Subcutaneous abdominal adipose tissue (tissue), 5 donors: Measurements from ENCODE around the gene UBE2D1.

Experiments used
- H3K27ac ChIP-seq: one replicate; pipeline ENCODE4 v1.7.0; 2013; ENCODE audit warnings: low read depth, mild to moderate bottlenecking, inconsistent platforms, low read length, moderate library complexity
- H3K27me3 ChIP-seq, 5 donors: one replicate each; pipeline ENCODE4 v1.7.0; 2013; ENCODE audit warnings: low read length in 5 of 5, inconsistent platforms in 1 of 5; ENCODE audit not compliant: control insufficient read depth in 5 of 5, insufficient read depth in 4 of 5
- H3K36me3 ChIP-seq, 5 donors: one replicate each; pipeline ENCODE4 v1.7.0; 2013; ENCODE audit warnings: low read length in 5 of 5; ENCODE audit not compliant: control insufficient read depth in 5 of 5, insufficient read depth in 5 of 5
- H3K4me1 ChIP-seq, 5 donors: one replicate each; pipeline ENCODE4 v1.7.0; 2013; ENCODE audit warnings: low read length in 5 of 5, mild to moderate bottlenecking in 3 of 5, moderate library complexity in 1 of 5; ENCODE audit not compliant: control insufficient read depth in 5 of 5, insufficient read depth in 5 of 5
- H3K4me3 ChIP-seq, 5 donors: one replicate each; pipeline ENCODE4 v1.7.0; 2013; ENCODE audit warnings: low read length in 5 of 5, low read depth in 1 of 5
- H3K9ac ChIP-seq, 5 donors: one replicate each; pipeline ENCODE4 v1.7.0; 2013; ENCODE audit warnings: low read length in 5 of 5, mild to moderate bottlenecking in 4 of 5, moderate library complexity in 3 of 5
- H3K9me3 ChIP-seq, 5 donors: one replicate each; pipeline ENCODE4 v1.7.0; 2013; ENCODE audit warnings: low read length in 5 of 5; ENCODE audit not compliant: control insufficient read depth in 5 of 5
- donor health status: healthy.
- donor health status: healthy.
- donor health status: healthy.
- donor health status: healthy.
- donor health status: healthy.

The UBE2D1 gene

DNA sequence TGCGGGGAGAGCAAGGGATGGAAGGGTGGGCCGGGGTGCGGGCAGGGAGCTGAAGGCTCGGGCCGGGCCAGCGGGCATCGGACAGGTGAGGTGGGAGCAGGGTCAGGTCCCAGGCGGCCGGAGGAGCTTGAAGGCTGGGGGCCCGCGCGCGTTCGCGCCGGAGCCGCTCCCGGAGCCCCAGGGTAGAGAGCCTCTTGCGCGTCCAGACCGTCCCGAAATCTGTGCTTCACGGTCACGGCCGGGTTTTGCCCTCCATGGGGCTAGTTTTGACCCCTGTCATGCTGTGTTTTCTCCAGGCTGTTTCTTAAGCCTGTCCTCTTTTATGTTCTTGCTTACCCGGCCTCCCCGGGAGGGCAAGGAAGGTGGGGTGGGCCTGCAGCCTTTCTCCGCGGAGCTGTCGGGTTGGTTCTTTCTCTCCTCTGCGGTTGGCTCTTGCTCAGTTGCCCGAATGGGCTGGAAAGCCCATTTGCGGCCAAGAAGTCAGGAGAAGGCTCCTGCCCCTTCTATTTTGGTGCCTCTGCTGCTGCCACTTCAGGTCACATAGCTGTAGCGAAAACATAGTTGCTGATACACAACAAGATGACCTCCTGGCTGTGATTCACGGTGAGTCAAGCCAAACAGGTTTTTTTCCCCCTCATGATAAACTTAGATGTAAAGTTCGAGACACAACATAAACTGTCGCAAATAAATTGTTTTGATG, 650 bp downstream of the UBE2D1 start:
- no peaks in the 10 kb centered on the region for H3K36me3 ChIP-seq

DNA sequence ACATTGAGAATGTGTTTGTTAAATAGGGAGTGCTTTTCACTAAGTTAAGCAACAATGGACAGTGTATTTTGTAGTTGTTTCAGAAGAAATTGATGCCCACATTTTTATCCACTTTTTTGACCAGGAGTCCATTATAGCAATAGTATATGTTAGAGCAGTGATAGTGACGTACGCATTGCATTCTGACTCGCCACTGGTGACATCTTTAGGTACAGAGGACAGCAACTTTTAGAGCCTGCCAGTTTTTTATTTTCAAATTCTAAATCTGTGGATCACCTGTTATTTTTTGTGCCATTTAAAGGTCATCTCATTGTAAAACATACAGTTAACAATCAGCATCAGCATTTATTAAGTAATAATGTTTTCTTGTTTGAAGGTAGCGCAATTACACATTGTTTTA, 1.4 kb downstream of the UBE2D1 start:
- H3K9ac ChIP-seq = no peak overlapping the region
- peaks cover 0 to 19% (median 13%) of the 10 kb centered on the region in 5 donors for H3K4me1 ChIP-seq
- no peaks in the 10 kb centered on the region for H3K27me3 ChIP-seq
- peak overlapping the region; percentile 78 to 91 (median 86) for H3K4me3 ChIP-seq
- peak overlapping the region; percentile 78 for H3K27ac ChIP-seq
- H3K9me3 ChIP-seq = no peaks in the 10 kb centered on the region
- H3K36me3 ChIP-seq = no peaks in the 10 kb centered on the region

More for the DNA sequence above, 650 bp downstream of the UBE2D1 start:
- peak overlapping the region; percentile 78 for H3K27ac ChIP-seq
- H3K4me3 ChIP-seq = peak overlapping the region; percentile 78 to 91 (median 86)
- H3K27me3 ChIP-seq = no peaks in the 10 kb centered on the region
- no peaks in the 10 kb centered on the region for H3K9me3 ChIP-seq
- H3K9ac ChIP-seq = peak overlapping the region; percentile 57 to 87 (median 84)
- H3K4me1 ChIP-seq = peaks cover 0 to 19% (median 13%) of the 10 kb centered on the region in 5 donors

DNA sequence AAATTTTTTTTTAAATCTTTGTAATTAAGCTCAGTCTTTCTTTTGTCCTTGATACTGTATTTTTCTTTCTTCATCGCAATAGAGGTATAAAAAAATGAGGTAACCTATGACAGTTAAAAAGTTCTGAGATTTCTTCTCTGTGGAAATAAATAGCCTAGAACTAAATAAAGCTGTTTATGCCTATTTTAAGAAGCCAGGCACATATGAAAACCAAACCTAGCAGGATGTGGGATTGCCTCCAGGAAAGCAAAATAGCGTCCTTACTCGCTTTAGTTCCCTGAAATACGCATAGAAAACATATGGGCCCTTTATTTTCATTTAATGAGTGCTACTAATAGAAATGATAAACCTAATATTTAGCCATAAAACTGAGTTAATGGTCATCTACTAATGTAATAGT, 6.6 kb downstream of the UBE2D1 start:
- Histone ChIP-seq H3K27me3 (no peaks in the 10 kb centered on the region), H3K4me1 (peaks cover 0 to 4% (median 0%) of the 10 kb centered on the region in 5 donors), H3K36me3 (no peaks in the 10 kb centered on the region), H3K27ac (no peak overlapping the region), H3K4me3 (no peak overlapping the region), H3K9ac (no peak overlapping the region), H3K9me3 (no peaks in the 10 kb centered on the region)

DNA sequence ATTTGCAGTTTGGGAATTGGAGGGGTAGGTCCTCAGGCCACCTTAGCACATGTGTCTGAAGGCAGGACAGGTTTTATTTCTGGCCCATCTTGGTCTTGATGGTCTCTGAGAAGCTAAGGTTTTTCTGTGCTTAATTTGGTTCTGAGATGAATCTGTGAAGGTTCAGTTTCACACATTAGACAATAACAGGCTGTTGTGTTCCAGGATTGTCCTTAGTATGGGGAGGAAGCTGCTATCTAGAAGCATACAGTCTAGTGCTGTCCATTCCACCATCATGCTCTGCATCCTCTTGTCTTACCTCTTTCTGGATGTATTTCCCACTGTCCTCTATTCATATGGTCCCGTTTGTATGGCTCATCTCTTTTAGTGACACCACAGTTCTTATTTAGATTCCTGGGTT, 7.1 kb downstream of the UBE2D1 start:
- H3K9ac ChIP-seq = no peak overlapping the region
- no peak overlapping the region for H3K4me3 ChIP-seq
- H3K36me3 ChIP-seq = no peaks in the 10 kb centered on the region
- no peaks in the 10 kb centered on the region for H3K27me3 ChIP-seq
- H3K27ac ChIP-seq = no peak overlapping the region
- H3K9me3 ChIP-seq = no peaks in the 10 kb centered on the region
- H3K4me1 ChIP-seq = no peaks in the 10 kb centered on the region

DNA sequence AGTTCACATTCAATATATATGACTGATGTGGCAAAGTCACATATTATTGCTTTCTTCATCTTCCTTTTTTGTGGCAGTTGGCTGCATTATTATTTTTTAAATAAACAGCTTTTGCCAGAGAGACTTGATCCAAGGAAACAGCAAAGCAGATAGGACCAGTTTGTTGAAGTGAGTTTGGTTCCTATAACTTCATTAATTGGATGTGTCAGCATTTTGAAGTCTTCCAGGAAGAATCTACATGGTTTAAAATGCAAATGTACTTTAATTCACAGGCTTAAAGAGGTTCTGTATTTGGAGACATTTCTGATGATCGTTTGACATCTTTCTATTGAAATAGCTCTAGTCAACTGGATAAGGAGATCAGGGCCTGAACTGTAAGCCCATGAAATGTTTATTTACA, 13.2 kb downstream of the UBE2D1 start:
- Histone ChIP-seq H3K27ac (no peak overlapping the region), H3K4me3 (no peak overlapping the region), H3K9ac (no peak overlapping the region), H3K36me3 (no peaks in the 10 kb centered on the region), H3K4me1 (peaks cover 0 to 9% (median 3%) of the 10 kb centered on the region in 5 donors), H3K27me3 (no peaks in the 10 kb centered on the region), H3K9me3 (no peaks in the 10 kb centered on the region)

DNA sequence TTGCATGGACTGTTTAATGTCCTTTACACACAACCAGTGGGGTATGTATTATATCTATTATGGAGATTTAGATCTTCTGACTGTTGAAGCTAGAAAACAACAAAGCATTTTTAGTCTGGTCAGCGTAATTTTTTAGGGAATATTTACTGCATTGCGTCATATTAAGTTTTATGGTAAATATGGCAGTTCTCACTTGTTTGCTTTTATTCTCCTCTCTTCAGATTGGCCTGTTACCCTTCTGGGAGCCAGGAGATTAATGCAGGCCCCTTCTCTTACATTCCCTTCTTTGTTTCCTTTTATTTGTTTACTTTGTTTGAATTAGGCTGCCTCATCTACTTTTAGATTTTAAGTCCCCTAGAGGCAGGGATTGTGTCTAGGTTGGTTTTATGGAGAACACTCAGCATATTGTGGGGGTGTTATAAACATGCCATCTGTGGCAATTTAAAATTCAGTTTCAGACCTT, 13.8 kb downstream of the UBE2D1 start:
- Histone ChIP-seq H3K36me3 (no peaks in the 10 kb centered on the region), H3K4me1 (peaks cover 0 to 9% (median 3%) of the 10 kb centered on the region in 5 donors), H3K9ac (no peak overlapping the region)

DNA sequence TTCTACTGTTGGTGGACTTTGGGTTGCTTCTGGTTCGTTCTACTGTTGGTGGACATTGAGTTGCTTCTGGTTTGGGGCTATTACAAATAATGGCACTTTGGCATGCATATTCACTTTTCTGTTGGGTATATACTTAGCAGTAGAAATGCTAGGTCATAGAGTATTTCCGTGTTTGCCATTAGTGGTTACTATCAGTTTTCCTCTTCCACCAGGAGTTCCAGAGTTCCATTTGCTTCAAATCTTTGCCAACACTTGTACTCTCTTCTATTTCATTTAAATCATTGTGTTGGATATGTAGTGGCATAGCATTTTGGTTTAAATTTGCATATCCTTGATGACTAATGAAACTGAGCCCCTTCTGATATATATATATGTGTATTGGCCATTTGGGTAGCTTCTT, 15.2 kb downstream of the UBE2D1 start:
- H3K9ac ChIP-seq = no peak overlapping the region
- no peaks in the 10 kb centered on the region for H3K27me3 ChIP-seq
- H3K9me3 ChIP-seq = no peaks in the 10 kb centered on the region
- peaks cover 0 to 9% (median 5%) of the 10 kb centered on the region in 5 donors for H3K4me1 ChIP-seq
- no peak overlapping the region for H3K27ac ChIP-seq
- no peaks in the 10 kb centered on the region for H3K36me3 ChIP-seq
- H3K4me3 ChIP-seq = no peak overlapping the region

More for the DNA sequence above, 13.8 kb downstream of the UBE2D1 start:
- no peak overlapping the region for H3K27ac ChIP-seq
- no peak overlapping the region for H3K4me3 ChIP-seq
- H3K9me3 ChIP-seq = no peaks in the 10 kb centered on the region
- H3K27me3 ChIP-seq = no peaks in the 10 kb centered on the region

DNA sequence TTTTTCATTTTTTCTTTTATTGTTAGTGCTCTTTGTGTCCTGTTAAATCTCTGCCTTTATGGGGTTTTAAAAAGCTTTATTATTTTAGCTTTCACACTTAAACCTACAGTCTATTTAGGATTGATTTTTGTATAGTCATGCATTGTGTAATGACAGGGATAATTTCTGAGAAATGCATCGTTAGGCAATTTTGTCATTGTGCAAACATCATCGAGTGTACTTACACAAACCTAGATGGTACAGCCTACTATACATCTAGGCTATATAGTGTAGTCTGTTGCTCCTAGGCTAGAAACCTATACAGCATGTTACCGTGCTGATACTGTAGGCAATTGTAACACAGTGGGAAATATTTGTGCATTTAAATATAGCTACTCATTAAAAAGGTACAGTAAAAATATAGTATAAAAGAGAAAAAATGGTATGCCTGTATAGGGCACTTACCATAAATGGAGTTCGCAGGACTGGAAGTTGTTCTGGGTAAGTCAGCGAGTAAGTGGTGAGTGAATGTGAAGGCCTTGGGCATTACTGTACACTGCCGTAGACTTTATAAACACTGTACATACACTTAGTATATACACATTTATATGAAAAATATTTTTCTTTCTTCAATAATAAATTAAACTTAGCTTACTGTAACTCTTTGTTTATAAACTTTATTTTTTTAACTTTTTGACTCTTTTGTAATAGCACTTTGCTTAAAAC, 16.0 kb downstream of the UBE2D1 start:
- H3K9ac ChIP-seq = no peak overlapping the region
- H3K4me1 ChIP-seq = peaks cover 0 to 9% (median 8%) of the 10 kb centered on the region in 5 donors
- H3K36me3 ChIP-seq = no peaks in the 10 kb centered on the region
- no peak overlapping the region for H3K27ac ChIP-seq
- H3K27me3 ChIP-seq = no peaks in the 10 kb centered on the region
- no peaks in the 10 kb centered on the region for H3K9me3 ChIP-seq
- no peak overlapping the region for H3K4me3 ChIP-seq

DNA sequence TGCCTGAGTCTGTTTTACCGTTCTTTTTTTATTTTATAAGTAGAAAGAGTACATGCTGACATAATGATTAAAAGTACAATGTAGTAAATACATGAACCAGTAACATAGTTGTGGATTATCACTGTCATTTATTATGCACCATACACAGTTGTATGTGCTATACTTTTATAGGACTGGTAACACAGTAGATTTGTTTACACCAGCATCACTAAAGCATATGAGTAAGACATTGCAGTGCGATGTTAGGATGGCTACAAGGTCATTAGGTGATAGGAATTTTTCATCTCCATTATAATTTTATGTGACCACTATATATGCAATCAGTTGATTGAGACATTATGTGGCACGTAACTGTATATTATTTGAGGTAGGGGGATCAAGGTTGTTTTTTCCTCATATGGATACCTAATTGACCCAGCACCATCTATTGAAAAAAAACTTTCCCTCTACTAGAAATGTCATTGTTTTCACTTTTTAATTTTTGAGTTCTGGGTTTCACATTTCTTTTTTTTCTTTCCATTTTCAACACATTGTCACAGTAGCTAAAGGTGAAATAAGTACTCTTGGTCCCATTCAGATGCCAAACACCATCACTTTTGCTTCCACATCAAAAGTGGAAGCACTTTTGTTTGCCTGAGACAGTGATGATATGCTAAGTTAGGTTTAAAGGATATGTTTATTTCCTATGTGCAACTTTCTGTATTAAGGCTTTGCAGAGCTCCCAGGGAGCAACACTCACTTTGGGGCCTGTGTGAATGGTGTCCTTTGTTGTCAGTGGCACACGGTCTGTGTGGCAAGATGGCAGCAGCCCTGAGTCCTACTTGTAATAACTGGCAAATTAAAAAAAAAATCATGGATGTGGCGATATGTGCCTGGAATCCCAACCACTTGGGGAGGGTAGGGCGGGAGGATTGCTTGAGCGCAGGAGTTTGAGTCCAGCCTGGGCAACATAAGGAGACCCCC, 17.1 kb downstream of the UBE2D1 start:
- no peak overlapping the region for H3K9ac ChIP-seq
- H3K4me3 ChIP-seq = no peak overlapping the region
- peaks cover 0 to 13% (median 8%) of the 10 kb centered on the region in 5 donors for H3K4me1 ChIP-seq
- H3K9me3 ChIP-seq = no peaks in the 10 kb centered on the region
- no peaks in the 10 kb centered on the region for H3K27me3 ChIP-seq
- no peaks in the 10 kb centered on the region for H3K36me3 ChIP-seq
- no peak overlapping the region for H3K27ac ChIP-seq
